RWPE1 (cell line): ENCODE data around the gene COL15A1.

Source experiments
- CTCF ChIA-PET: fragments of 350-600 bp; sonication (Branson Sonifier 250); formaldehyde crosslinking; extraction: SDS; loops from one replicate; lab custom pipeline; 2021; lab: Yijun Ruan, JAX
- POLR2A ChIA-PET: fragments of 400-600 bp; formaldehyde crosslinking; extraction: SDS; loops from one replicate; lab custom pipeline; 2020; ENCODE audit warnings: antibody characterized with exemption; ENCODE audit not compliant: low non-redundant PET; lab: Yijun Ruan, JAX
- DNase-seq: peaks from one replicate; pipeline ENCODE4 v3.0.0; 2012; ENCODE audit warnings: low spot score
- H3K27ac ChIP-seq: fragments of 450-650 bp; 2 replicates; pipeline ENCODE4 v1.5.1; 2017
- CTCF ChIP-seq: fragments of 450-650 bp; conservative IDR thresholded peaks from 2 replicates; pipeline ENCODE4 v1.5.1; 2017; ENCODE audit warnings: low read depth, mild to moderate bottlenecking

The COL15A1 gene

GRCh38 chr9:99030610-99031109 is 87.0 kb downstream of the COL15A1 start:
- ChIA-PET CTCF (interaction anchor here (1.1 kb wide), 1 partner anchor 16 kb away, joined by 4 read pairs; no protein-coding TSS in a partner anchor), POLR2A (no interaction called here)
- TF ChIP-seq CTCF = no peak
- H3K27ac ChIP-seq = no peak overlapping the region
- DNase-seq = no peak

- no peak overlapping the region for H3K27ac ChIP-seq
- no peak for DNase-seq
- POLR2A ChIA-PET = no interaction called here
- CTCF ChIA-PET = no interaction called here
- TF ChIP-seq CTCF = no peak
Observed at GRCh38 chr9:99031319-99031718, 87.6 kb downstream of the COL15A1 start.

- POLR2A ChIA-PET = no interaction called here
- TF ChIP-seq CTCF = no peak
- no peak overlapping the region for H3K27ac ChIP-seq
- DNase-seq = no peak
- CTCF ChIA-PET = no interaction called here
Observed at GRCh38 chr9:99031994-99032393, 88.3 kb downstream of the COL15A1 start.

GRCh38 chr9:99034149-99034548 is 90.4 kb downstream of the COL15A1 start:
- TF ChIP-seq CTCF = no peak
- DNase-seq = no peak
- ChIA-PET POLR2A (no interaction called here), CTCF (interaction anchor here (0.6 kb wide), 1 partner anchor 256 kb away, joined by 3 read pairs; no protein-coding TSS in a partner anchor)
- H3K27ac ChIP-seq = no peak overlapping the region

- TF ChIP-seq CTCF = no peak
- ChIA-PET CTCF (no interaction called here), POLR2A (no interaction called here)
- H3K27ac ChIP-seq = no peak overlapping the region
- DNase-seq = no peak
Observed at GRCh38 chr9:99035313-99035712, 91.6 kb downstream of the COL15A1 start.

- no peak for DNase-seq
- CTCF ChIA-PET = no interaction called here
Observed at GRCh38 chr9:99037769-99038483, 94.2 kb downstream of the COL15A1 start.

More at GRCh38 chr9:99037769-99038483, 94.2 kb downstream of the COL15A1 start:
- POLR2A ChIA-PET = no interaction called here
- TF ChIP-seq CTCF = no peak
- H3K27ac ChIP-seq = no peak overlapping the region
